HepG2 (cell line): ENCODE data around the gene ZFYVE27. TPM values are rescaled to one million over a fixed set of nuclear protein-coding genes. Genes with fewer than 3 reads are reported as not detected.
A peak's percentile ranks its signal among the peaks of the same experiment; 100 is the strongest.

Experiments
- ATAC-seq: fragments of 200-7000 bp; cut with Tn5 transposase; 3 replicates; pipeline ENCODE4 v1.9.1; 2020; ENCODE audit warnings: mild to moderate bottlenecking, moderate library complexity
- BruUV-seq: library from RNA; stranded (reverse); fragments of 400-500 nt; replicated peaks from 2 replicates; lab custom pipeline; 2021; lab: Mats Ljungman, UMichigan
- CTCF ChIA-PET: fragments of 300-600 bp; formaldehyde crosslinking; extraction: SDS; loops from one replicate; lab custom pipeline; 2021; ENCODE audit warnings: low total read pairs, inconsistent platforms, low intra/inter-chr PET ratio; lab: Yijun Ruan, JAX
- POLR2A ChIA-PET: fragments of 350-600 bp; sonication (Branson Sonifier 250); formaldehyde crosslinking; loops from one replicate; lab custom pipeline; 2020; ENCODE audit warnings: antibody characterized with exemption, inconsistent platforms; lab: Yijun Ruan, JAX
- DNase-seq: peaks from one replicate; pipeline ENCODE4 v3.0.0-alpha.2; 2015; ENCODE audit warnings: low spot score
- FAIRE-seq: peaks from 3 replicates; lab custom pipeline; 2011; peaks lifted over from hg19 to GRCh38; lab: Jason Lieb, UNC
- H2AFZ ChIP-seq: one replicate; pipeline ENCODE4 v1.6.1; 2011; ENCODE audit warnings: low read length, inconsistent platforms
- H3K27ac ChIP-seq: fragments of 300-600 bp; 3 replicates; pipeline ENCODE4 v1.8.0; 2011; ENCODE audit warnings: mixed run types, mild to moderate bottlenecking, mixed read lengths, low read length, inconsistent platforms; ENCODE audit not compliant: insufficient read depth; ENCODE audit errors: extremely low read length
- H3K27me3 ChIP-seq, 2 experiments: fragments of 200-600 bp in 1 of 2; 2 replicates in 1 of 2; 3 replicates in 1 of 2; pipeline versions ENCODE4 v1.6.0 to v1.8.0; 2011; ENCODE audit warnings: low read length in 2 of 2, mild to moderate bottlenecking in 2 of 2, moderate library complexity in 2 of 2, inconsistent platforms in 1 of 2; ENCODE audit not compliant: insufficient read depth in 2 of 2, control insufficient read depth in 1 of 2
- H3K36me3 ChIP-seq, 2 experiments: fragments of 200-600 bp in 1 of 2; replicated peaks in 1 of 2; 2 replicates in 1 of 2; 3 replicates in 1 of 2; pipeline versions ENCODE4 v1.5.1 to v1.8.0; 2011; ENCODE audit warnings: low read length in 2 of 2, inconsistent platforms in 1 of 2; ENCODE audit not compliant: insufficient read depth in 2 of 2, control insufficient read depth in 1 of 2
- H3K4me1 ChIP-seq: 2 replicates; pipeline ENCODE4 v1.5.1; 2012; ENCODE audit warnings: low read length, inconsistent platforms; ENCODE audit not compliant: insufficient read depth
- H3K4me2 ChIP-seq: 2 replicates; pipeline ENCODE4 v1.6.0; 2011; ENCODE audit warnings: low read depth, low read length, inconsistent platforms
- H3K4me3 ChIP-seq, 3 experiments: fragments of 200-600 bp in 1 of 3; sonication (generic), shearing (Covaris generic) in 1 of 3; replicated peaks in 1 of 3; 2 replicates each; pipeline ENCODE4 v1.5.1; 2011 to 2016; ENCODE audit warnings: low read length in 3 of 3, inconsistent platforms in 2 of 3, low read depth in 2 of 3, mild to moderate bottlenecking in 2 of 3, control low read depth in 1 of 3, mixed read lengths in 1 of 3; ENCODE audit not compliant: insufficient read depth in 1 of 3
- H3K79me2 ChIP-seq: one replicate; pipeline ENCODE4 v1.6.1; 2011; ENCODE audit warnings: low read length, inconsistent platforms; ENCODE audit not compliant: insufficient read depth
- H3K9ac ChIP-seq: 2 replicates; pipeline ENCODE4 v1.6.0; 2011; ENCODE audit warnings: mild to moderate bottlenecking, low read depth, low read length, inconsistent platforms; ENCODE audit not compliant: insufficient read depth
- H3K9me3 ChIP-seq: 2 replicates; pipeline ENCODE4 v1.5.1; 2012; ENCODE audit warnings: mild to moderate bottlenecking, low read length
- H4K20me1 ChIP-seq: 2 replicates; pipeline ENCODE4 v1.6.0; 2011; ENCODE audit warnings: inconsistent platforms, mild to moderate bottlenecking, low read length, moderate library complexity; ENCODE audit not compliant: insufficient read depth
- ATF7-NPFF ChIP-seq: sonication (generic); formaldehyde crosslinking; IDR thresholded peaks from 2 replicates; pipeline ENCODE4 v1.8.1; 2023; ENCODE audit warnings: mild to moderate bottlenecking, low read depth, missing genetic modification reagents, moderate library complexity
- CEBPG ChIP-seq: IDR thresholded peaks from 2 replicates; pipeline ENCODE4 v1.6.1; 2016
- EZH2 ChIP-seq: conservative IDR thresholded peaks from 2 replicates; pipeline ENCODE4 v1.6.1; 2012; ENCODE audit warnings: mild to moderate bottlenecking, low read depth, low read length, moderate library complexity
- HMG20A ChIP-seq: IDR thresholded peaks from 2 replicates; pipeline ENCODE4 v1.6.1; 2016; ENCODE audit warnings: borderline replicate concordance
- HMGXB3 ChIP-seq: sonication (generic); formaldehyde crosslinking; IDR thresholded peaks from 2 replicates; pipeline ENCODE4 v1.4.0; 2020; ENCODE audit warnings: missing genetic modification reagents, borderline replicate concordance
- JUND ChIP-seq: sonication (generic); formaldehyde crosslinking; IDR thresholded peaks from 2 replicates; pipeline ENCODE4 v1.8.0; 2022; ENCODE audit warnings: mild to moderate bottlenecking, missing genetic modification reagents
- PITX1 ChIP-seq: sonication (generic); formaldehyde crosslinking; IDR thresholded peaks from 2 replicates; pipeline ENCODE4 v1.5.1; 2020; ENCODE audit warnings: mild to moderate bottlenecking, missing genetic modification reagents
- SMC3 ChIP-seq: IDR thresholded peaks from 2 replicates; pipeline ENCODE4 v1.6.1; 2011; ENCODE audit warnings: low read length, improper control_type of control experiment
- SYNCRIP ChIP-seq: fragments of 200-400 bp; formaldehyde crosslinking; IDR thresholded peaks from 2 replicates; pipeline ENCODE4 v1.6.1; 2018; ENCODE audit warnings: mild to moderate bottlenecking, low read depth, low read length; ENCODE audit not compliant: insufficient read depth
- ZFP1 ChIP-seq: IDR thresholded peaks from 2 replicates; pipeline ENCODE4 v1.6.1; 2016
- ZNF646 ChIP-seq: sonication (generic); formaldehyde crosslinking; IDR thresholded peaks from 2 replicates; pipeline ENCODE4 v1.9.0; 2021; ENCODE audit warnings: mild to moderate bottlenecking, missing genetic modification reagents
- WGBS: methylation state at CpG from one replicate; pipeline ENCODE4 v1.1.6; 2017; ENCODE audit warnings: low lambda C conversion rate; 5-methylcytosine and 5-hydroxymethylcytosine counted together
- in situ Hi-C: cut with HindIII; loops from 2 replicates; pipeline ENCODE4 v1.10.0; 2017; ENCODE audit warnings: low pct_unique_long_range_greater_than_20kb; ENCODE audit not compliant: extremely low pct_ligation_motif_present
- intact Hi-C: fragments of 100-400 bp; cut with micrococcal nuclease; formaldehyde crosslinking; loops from one replicate; pipeline ENCODE4 v1.10.0; 2022; ENCODE audit not compliant: unreplicated experiment
- polyA plus RNA-seq, 8 experiments: library from polyadenylated mRNA; depleted of rRNA in 3 of 8; stranded (reverse) in 7 of 8; unstranded in 1 of 8; fragments of >200 nt; fragmentation: Illumina TruSeq in 4 of 8; extraction: Trizol in 4 of 8; gene quantifications; 2 replicates each; pipeline versions ENCODE4 v1.2.1 to v1.2.3, GENCODE V29; 2011 to 2016; ENCODE audit warnings: low read depth in 4 of 8, missing spikeins in 1 of 8, mixed read lengths in 1 of 8; ENCODE audit not compliant: insufficient read depth in 1 of 8
- total RNA-seq, 5 experiments: library from RNA; depleted of rRNA; stranded (reverse); fragments of >200 nt; fragmentation: Illumina TruSeq; extraction: Trizol; gene quantifications; 2 replicates each; pipeline ENCODE4 v1.2.3, GENCODE V29; 2016; ENCODE audit warnings: low read depth in 1 of 5
- TF ChIP-seq, protein P1 (sequence below): sonication (generic); formaldehyde crosslinking; IDR thresholded peaks from 2 replicates; pipeline ENCODE4 v1.4.0; 2020; ENCODE audit warnings: missing genetic modification reagents

The ZFYVE27 gene
- total and polyA plus RNA-seq, 2 of the 13 experiments (the other 11 are each of a cell fraction or from before 2014, with no cell fraction given) = 19.7 to 20.5 TPM

DNA sequence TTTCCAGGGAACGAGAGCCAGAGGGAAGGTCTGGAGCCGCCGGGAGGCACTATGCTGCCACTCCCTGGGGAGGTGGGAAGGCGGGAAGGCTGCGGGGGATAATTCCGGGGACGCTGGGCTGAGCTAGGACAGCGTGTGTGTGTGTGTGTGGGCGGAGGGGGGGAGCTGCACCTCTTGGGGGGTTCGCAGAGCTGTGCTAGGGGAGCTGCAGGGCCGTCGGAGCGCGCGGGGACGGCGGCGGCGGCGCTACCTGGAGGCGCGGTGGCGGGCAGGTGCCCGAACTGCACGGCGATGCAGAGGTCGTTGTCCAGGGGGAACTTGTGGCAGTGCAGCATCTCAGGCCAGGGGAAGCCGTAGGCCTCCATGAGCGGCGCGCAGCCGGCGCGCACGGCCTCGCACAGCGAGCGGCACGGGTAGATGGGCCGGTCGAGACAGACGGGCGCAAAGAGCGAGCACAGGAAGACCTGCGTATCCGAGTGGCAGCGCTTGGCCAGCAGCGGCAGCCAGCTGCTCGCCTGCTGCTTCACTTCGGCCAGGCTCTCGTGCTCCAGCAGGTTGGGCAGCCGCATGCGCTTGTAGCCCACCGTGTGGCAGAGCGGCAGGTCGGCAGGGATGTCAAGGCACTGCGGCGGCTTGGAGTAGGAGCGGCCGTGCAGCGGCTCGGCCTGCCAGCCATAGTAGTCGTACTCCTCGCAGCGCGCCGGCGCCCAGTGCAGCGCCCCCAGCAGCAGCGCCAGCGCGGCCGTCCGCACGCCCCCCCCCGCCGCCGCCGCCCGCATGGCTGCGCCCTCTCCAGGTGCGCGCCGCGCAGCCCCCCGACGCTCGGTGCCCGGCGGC, 34.3 kb downstream of the ZFYVE27 start:
- peak overlapping the region in 2 of 3 experiments; percentile 47 to 61; a peak in 3 of 6 replicates for H3K4me3 ChIP-seq
- peak overlapping the region; percentile 81 for H3K4me2 ChIP-seq
- ChIA-PET POLR2A (no interaction called here), CTCF (no interaction called here)
- 6% methylated on average over 3 of the region's 90 CpGs for whole genome bisulfite sequencing
- in situ Hi-C loops = no loop called here
- no peaks in the 10 kb centered on the region for H3K36me3 ChIP-seq
- intact Hi-C loops = no loop called here
- peaks cover 6 to 30% of the 10 kb centered on the region in 2 experiments for H3K27me3 ChIP-seq
- ATAC-seq (peak; percentile 39), FAIRE-seq (no peak), DNase-seq (no peak)
- H3K4me1 ChIP-seq = peaks cover 49% of the 10 kb centered on the region
- H3K27ac ChIP-seq = no peak overlapping the region
- no peak overlapping the region for H3K9ac ChIP-seq
- H3K9me3 ChIP-seq = no peaks in the 10 kb centered on the region
- no peak overlapping the region for H2AFZ ChIP-seq
- H3K79me2 ChIP-seq = no peaks in the 10 kb centered on the region
- no peaks in the 10 kb centered on the region for H4K20me1 ChIP-seq
- no TSS peak for BruUV-seq
- TF ChIP-seq PITX1 (CRISPR knock-in tag) = no peak
- no peak for TF ChIP-seq SYNCRIP
- no peak for TF ChIP-seq HMGXB3 (CRISPR knock-in tag)
- TF ChIP-seq ZFP1 = no peak
- no peak for TF ChIP-seq CEBPG
- TF ChIP-seq, protein P1, sequence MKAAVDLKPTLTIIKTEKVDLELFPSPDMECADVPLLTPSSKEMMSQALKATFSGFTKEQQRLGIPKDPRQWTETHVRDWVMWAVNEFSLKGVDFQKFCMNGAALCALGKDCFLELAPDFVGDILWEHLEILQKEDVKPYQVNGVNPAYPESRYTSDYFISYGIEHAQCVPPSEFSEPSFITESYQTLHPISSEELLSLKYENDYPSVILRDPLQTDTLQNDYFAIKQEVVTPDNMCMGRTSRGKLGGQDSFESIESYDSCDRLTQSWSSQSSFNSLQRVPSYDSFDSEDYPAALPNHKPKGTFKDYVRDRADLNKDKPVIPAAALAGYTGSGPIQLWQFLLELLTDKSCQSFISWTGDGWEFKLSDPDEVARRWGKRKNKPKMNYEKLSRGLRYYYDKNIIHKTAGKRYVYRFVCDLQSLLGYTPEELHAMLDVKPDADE (CRISPR knock-in tag) = no peak
- no peak for TF ChIP-seq SMC3
- TF ChIP-seq JUND (CRISPR knock-in tag) = no peak
- TF ChIP-seq ZNF646 = no peak
- TF ChIP-seq HMG20A (CRISPR knock-in tag) = no peak
- TF ChIP-seq EZH2 = peak; percentile 79; the same call in 1 of the 2 replicates
- TF ChIP-seq ATF7-NPFF (CRISPR knock-in tag) = 0 out of 2 replicates have a peak, but pooled peaks have one; percentile 30
